Endothelial cell of umbilical vein (primary cell): ENCODE data around the gene TEX9. TPM values are rescaled to one million over a fixed set of nuclear protein-coding genes. Genes with fewer than 3 reads are reported as not detected.

Experiments used
- BruUV-seq: library from RNA; stranded (reverse); fragments of 400-500 nt; replicated peaks from 2 replicates; lab custom pipeline; 2021; lab: Mats Ljungman, UMichigan
- CTCF ChIA-PET: fragments of 300-600, 350-600 bp; sonication (Branson Sonifier 250); formaldehyde crosslinking; loops from one replicate; lab custom pipeline; 2021; ENCODE audit warnings: antibody characterized with exemption, inconsistent platforms; lab: Charles Lee
- POLR2A ChIA-PET: fragments of 300-600, 350-600 bp; sonication (Branson Sonifier 250); formaldehyde crosslinking; loops from one replicate; lab custom pipeline; 2021; ENCODE audit warnings: antibody characterized with exemption, inconsistent platforms; lab: Charles Lee
- DNase-seq: peaks from one replicate; pipeline ENCODE4 v3.0.0-alpha.2; 2011; ENCODE audit warnings: low read depth, low spot score
- FAIRE-seq: peaks from 2 replicates; lab custom pipeline; 2011; peaks lifted over from hg19 to GRCh38; lab: Jason Lieb, UNC
- H2AFZ ChIP-seq: 2 replicates; pipeline ENCODE4 v1.6.0; 2012; ENCODE audit warnings: low read depth, low read length, control low read depth, inconsistent platforms
- H3K27ac ChIP-seq: 2 replicates; pipeline ENCODE4 v1.5.1; 2011; ENCODE audit warnings: low read depth, mild to moderate bottlenecking, control low read depth, low read length, moderate library complexity; ENCODE audit not compliant: insufficient read depth
- H3K27me3 ChIP-seq, 2 experiments: 2 replicates each; pipeline versions ENCODE4 v1.6.0 to v1.6.1; 2011; ENCODE audit warnings: low read length in 2 of 2, mixed read lengths in 1 of 2; ENCODE audit not compliant: control insufficient read depth in 2 of 2, insufficient read depth in 2 of 2
- H3K36me3 ChIP-seq, 2 experiments: 2 replicates in 1 of 2; 3 replicates in 1 of 2; pipeline ENCODE4 v1.5.1; 2011; ENCODE audit warnings: low read length in 2 of 2, mild to moderate bottlenecking in 1 of 2, moderate library complexity in 1 of 2; ENCODE audit not compliant: control insufficient read depth in 2 of 2, insufficient read depth in 2 of 2; ENCODE audit errors: extremely low read depth in 1 of 2
- H3K4me1 ChIP-seq: 3 replicates; pipeline ENCODE4 v1.5.1; 2011; ENCODE audit warnings: mild to moderate bottlenecking, low read length; ENCODE audit not compliant: control insufficient read depth, insufficient read depth; ENCODE audit errors: extremely low read depth
- H3K4me2 ChIP-seq: 2 replicates; pipeline ENCODE4 v1.6.1; 2011; ENCODE audit warnings: low read length, control low read depth, mixed read lengths; ENCODE audit not compliant: insufficient read depth
- H3K4me3 ChIP-seq, 3 experiments: fragments of 200-600 bp in 1 of 3; sonication (generic), shearing (Covaris generic) in 1 of 3; replicated peaks in 1 of 3; 2 replicates each; pipeline ENCODE4 v1.5.1; 2011 to 2016; ENCODE audit warnings: control low read depth in 3 of 3, low read length in 3 of 3, mild to moderate bottlenecking in 2 of 3, inconsistent platforms in 1 of 3, low read depth in 1 of 3, moderate library complexity in 1 of 3; ENCODE audit not compliant: insufficient read depth in 1 of 3
- H3K79me2 ChIP-seq: 2 replicates; pipeline ENCODE4 v1.6.0; 2012; ENCODE audit warnings: low read length, inconsistent platforms; ENCODE audit not compliant: control insufficient read depth, insufficient read depth
- H3K9ac ChIP-seq: replicated peaks from 2 replicates; pipeline ENCODE3; 2011; ENCODE audit warnings: low read length, control low read depth; ENCODE audit not compliant: insufficient read depth; ENCODE audit errors: extremely low read depth
- H3K9me1 ChIP-seq: replicated peaks from 3 replicates; pipeline ENCODE4 v1.6.0; 2011; ENCODE audit warnings: mild to moderate bottlenecking, low read length; ENCODE audit not compliant: control insufficient read depth, insufficient read depth; ENCODE audit errors: extremely low read depth
- H3K9me3 ChIP-seq: replicated peaks from 2 replicates; pipeline ENCODE4 v1.5.1; 2012; ENCODE audit warnings: low read length, inconsistent platforms; ENCODE audit not compliant: control insufficient read depth, insufficient read depth
- H4K20me1 ChIP-seq: replicated peaks from 2 replicates; pipeline ENCODE3; 2011; ENCODE audit warnings: mild to moderate bottlenecking, low read length; ENCODE audit not compliant: control insufficient read depth, insufficient read depth; ENCODE audit errors: extremely low read depth
- CTCF ChIP-seq, 2 donors: IDR thresholded peaks; 1 replicate in 1 of 2; 2 replicates in 1 of 2; pipeline ENCODE4 v1.5.1; 2011; ENCODE audit warnings: low read length in 2 of 2, mild to moderate bottlenecking in 2 of 2, moderate library complexity in 2 of 2, control low read depth in 1 of 2, inconsistent platforms in 1 of 2, low read depth in 1 of 2; ENCODE audit not compliant: insufficient read depth in 1 of 2; ENCODE audit errors: extremely low read depth in 1 of 2
- EZH2 ChIP-seq: IDR thresholded peaks from 2 replicates; pipeline ENCODE4 v1.6.1; 2012; ENCODE audit warnings: borderline replicate concordance, low read depth, mild to moderate bottlenecking, moderate library complexity, low read length, inconsistent platforms; ENCODE audit not compliant: severe bottlenecking
- FOS ChIP-seq: IDR thresholded peaks from 2 replicates; pipeline ENCODE4 v1.6.1; 2011; ENCODE audit warnings: mild to moderate bottlenecking, low read length, moderate library complexity, borderline replicate concordance; ENCODE audit not compliant: insufficient read depth
- GATA2 ChIP-seq: IDR thresholded peaks from 2 replicates; pipeline ENCODE4 v1.7.0; 2011; ENCODE audit warnings: low read depth, mild to moderate bottlenecking, moderate library complexity, mixed read lengths, low read length; ENCODE audit not compliant: insufficient read length, insufficient read depth
- JUN ChIP-seq: IDR thresholded peaks from 2 replicates; pipeline ENCODE4 v1.6.1; 2011; ENCODE audit warnings: borderline replicate concordance, low read depth; ENCODE audit not compliant: insufficient read length, insufficient read depth
- MAX ChIP-seq: IDR thresholded peaks from 2 replicates; pipeline ENCODE4 v1.6.1; 2011; ENCODE audit not compliant: insufficient read depth, insufficient read length
- MYC ChIP-seq: IDR thresholded peaks from one replicate; pipeline ENCODE4 v1.6.1; 2011; ENCODE audit warnings: mild to moderate bottlenecking, low read depth, low read length
- POLR2A ChIP-seq: IDR thresholded peaks from 2 replicates; pipeline ENCODE4 v1.6.1; 2012; ENCODE audit warnings: low read depth, mild to moderate bottlenecking, control low read depth, low read length
- POLR2AphosphoS5 ChIP-seq: IDR thresholded peaks from 2 replicates; pipeline ENCODE4 v1.6.1; 2012; ENCODE audit warnings: low read depth, mild to moderate bottlenecking, control low read depth, low read length, moderate library complexity; ENCODE audit not compliant: insufficient read depth
- dilution Hi-C: fragments of 300-500 bp; cut with MboI; formaldehyde crosslinking; loops from one replicate; pipeline ENCODE4 v1.15.0; 2019; ENCODE audit warnings: low sequenced_read_pairs; ENCODE audit not compliant: extremely low pct_ligation_motif_present
- intact Hi-C: fragments of 100-400 bp; cut with micrococcal nuclease; formaldehyde crosslinking; loops from one replicate; pipeline ENCODE4 v1.10.0; 2022
- polyA plus RNA-seq, 4 experiments: library from polyadenylated mRNA; depleted of rRNA in 3 of 4; stranded (reverse) in 3 of 4; unstranded in 1 of 4; fragments of >200 nt; gene quantifications; 2 replicates each; pipeline versions ENCODE4 v1.2.1 to v1.2.3, GENCODE V29; 2011 to 2012; ENCODE audit warnings: missing spikeins in 1 of 4
- total RNA-seq: library from RNA; stranded (reverse); gene quantifications from 2 replicates; pipeline ENCODE4 v1.2.3, GENCODE V29; 2021

The TEX9 gene
- total and polyA plus RNA-seq, 2 donors (not counting 3 experiments of a cell fraction or from before 2014, with no cell fraction given) = 0.33 to 1.7 TPM

- H3K9ac ChIP-seq = no peak overlapping the region
- no peak overlapping the region for H2AFZ ChIP-seq
- FAIRE-seq (no peak), DNase-seq (no peak)
- dilution Hi-C loops = no loop called here
- H3K27me3 ChIP-seq = no peaks in the 10 kb centered on the region
- H4K20me1 ChIP-seq = no peaks in the 10 kb centered on the region
- peaks cover 5% of the 10 kb centered on the region for H3K4me1 ChIP-seq
- no peaks in the 10 kb centered on the region for H3K9me3 ChIP-seq
- H3K9me1 ChIP-seq = no peaks in the 10 kb centered on the region
- no peaks in the 10 kb centered on the region for H3K79me2 ChIP-seq
- ChIA-PET POLR2A (no interaction called here), CTCF (no interaction called here)
- no peak overlapping the region for H3K4me3 ChIP-seq
- no peak overlapping the region for H3K4me2 ChIP-seq
- intact Hi-C loops = no loop called here
- H3K27ac ChIP-seq = no peak overlapping the region
- H3K36me3 ChIP-seq = no peaks in the 10 kb centered on the region
- no peak for TF ChIP-seq GATA2
- BruUV-seq = no TSS peak
Observed at GRCh38 chr15:56460071-56460470, 94.8 kb downstream of the TEX9 start.

GRCh38 chr15:56460947-56461346 lies 95.7 kb downstream of the TEX9 start:
- no peaks in the 10 kb centered on the region for H4K20me1 ChIP-seq
- intact Hi-C loops = no loop called here

More at GRCh38 chr15:56460947-56461346, 95.7 kb downstream of the TEX9 start:
- FAIRE-seq (no peak), DNase-seq (no peak)
- dilution Hi-C loops = no loop called here
- BruUV-seq = no TSS peak
- Histone ChIP-seq H3K79me2 (no peaks in the 10 kb centered on the region), H3K36me3 (no peaks in the 10 kb centered on the region), H3K27ac (no peak overlapping the region), H3K9me1 (no peaks in the 10 kb centered on the region), H3K4me1 (peaks cover 3% of the 10 kb centered on the region), H3K4me3 (no peak overlapping the region), H3K4me2 (no peak overlapping the region), H3K9ac (no peak overlapping the region), H3K27me3 (no peaks in the 10 kb centered on the region), H2AFZ (no peak overlapping the region), H3K9me3 (no peaks in the 10 kb centered on the region)
- TF ChIP-seq FOS (no peak), EZH2 (no peak), MYC (no peak), POLR2A (no peak), MAX (no peak), POLR2AphosphoS5 (no peak), CTCF (IDR thresholded peaks at IDR 0.05; ENCODE audit: extremely low read depth in 1 of 2, insufficient read depth in 1 of 2, low read depth in 1 of 2, low read length in 2 of 2) (no peak), JUN (no peak), GATA2 (no peak)
- CTCF ChIA-PET = no interaction called here
- POLR2A ChIA-PET = no interaction called here
